Vagina (tissue), 2 donors: ENCODE data around the gene GPD1L. TPM values are rescaled to one million over a fixed set of nuclear protein-coding genes. Genes with fewer than 3 reads are reported as not detected.

Source experiments
- DNase-seq, 2 donors: peaks; one replicate each; pipeline ENCODE4 v3.0.0-alpha.2; 2017; ENCODE audit errors: extremely low spot score in 2 of 2
- H3K27ac ChIP-seq: fragments of 200-600 bp; sonication (generic); one replicate; pipeline ENCODE4 v1.5.1; 2019
- H3K27me3 ChIP-seq: fragments of 200-600 bp; sonication (generic); one replicate; pipeline ENCODE4 v1.5.1; 2019
- H3K36me3 ChIP-seq, 2 donors: fragments of 200-600 bp; sonication (generic); one replicate each; pipeline ENCODE4 v1.5.1; 2017 to 2019
- H3K4me1 ChIP-seq: fragments of 200-600 bp; sonication (generic); one replicate; pipeline ENCODE4 v1.5.1; 2019
- H3K4me3 ChIP-seq, 2 donors: fragments of 200-600 bp; sonication (generic); 1 replicate in 1 of 2; 2 replicates in 1 of 2; pipeline ENCODE4 v1.5.1; 2016 to 2019
- H3K9me3 ChIP-seq: fragments of 200-600 bp; sonication (generic); one replicate; pipeline ENCODE4 v1.5.1; 2019
- POLR2A ChIP-seq, 2 donors: fragments of 450-650 bp; IDR thresholded peaks; one replicate each; pipeline ENCODE4 v1.6.1; 2017; ENCODE audit warnings: antibody characterized with exemption in 2 of 2, mild to moderate bottlenecking in 2 of 2, moderate library complexity in 2 of 2
- POLR2AphosphoS5 ChIP-seq, 2 donors: sonication (generic); formaldehyde crosslinking; IDR thresholded peaks; one replicate each; pipeline ENCODE4 v1.9.0; 2017; ENCODE audit warnings: antibody characterized with exemption in 2 of 2, mild to moderate bottlenecking in 2 of 2, low read depth in 1 of 2; ENCODE audit not compliant: insufficient read depth in 1 of 2
- intact Hi-C: fragments of 100-400 bp; cut with DNase I; formaldehyde crosslinking; loops from one replicate; pipeline ENCODE4 v1.15.1; 2023
- total RNA-seq: library from RNA; depleted of rRNA; stranded (reverse); fragments of >200 nt; gene quantifications from one replicate; pipeline ENCODE4 v1.2.3, GENCODE V29; 2016
- TF ChIP-seq, protein P1 (sequence below), 3 experiments: fragments of 450-650 bp in 2 of 3; fragments of 200-600 bp in 1 of 3; sonication (generic) in 1 of 3; IDR thresholded peaks; one replicate each; pipeline ENCODE4 v1.5.1; 2017 to 2019; ENCODE audit warnings: antibody characterized with exemption in 3 of 3, mild to moderate bottlenecking in 2 of 3, moderate library complexity in 2 of 3

GPD1L gene
- total RNA-seq, 1 donor from 2014 or later, result 57.5 TPM

DNA sequence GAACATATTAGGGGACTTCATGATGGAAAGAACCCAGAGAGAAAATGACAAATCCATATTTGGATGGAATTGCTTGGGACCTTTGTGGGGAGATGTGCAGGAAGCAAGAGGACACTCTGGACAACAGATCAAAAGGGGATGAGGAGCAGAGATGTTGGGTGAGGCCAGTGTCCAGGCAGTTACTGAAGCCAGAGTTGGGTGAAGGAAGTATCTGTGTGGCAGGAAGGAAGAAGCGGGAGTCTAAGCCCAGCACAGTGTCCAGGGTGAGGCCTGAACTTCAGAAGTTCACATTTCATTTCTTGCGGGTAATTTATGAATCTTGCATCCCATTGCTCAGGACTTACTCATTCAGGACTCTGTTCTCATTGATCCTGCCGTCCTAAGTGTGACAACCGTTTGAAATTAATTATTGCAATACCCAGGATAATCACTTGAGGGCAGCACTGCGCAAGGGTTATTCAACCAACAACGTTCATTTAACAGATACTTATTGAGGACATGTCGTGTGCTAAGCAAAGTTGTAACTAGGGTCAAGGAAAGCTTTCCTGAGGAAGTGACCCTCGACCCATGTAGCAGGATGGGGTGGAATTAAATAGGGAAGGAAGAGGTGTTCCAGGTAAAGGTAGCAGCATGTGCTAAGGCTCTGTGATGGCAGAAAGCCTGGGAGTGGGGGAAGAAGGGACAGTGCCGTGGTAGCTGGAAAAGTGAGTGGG, 70.7 kb downstream of the GPD1L start:
- H3K36me3 ChIP-seq, result no peaks in the 10 kb centered on the region
- H3K27me3 ChIP-seq, result no peaks in the 10 kb centered on the region
- H3K4me3 ChIP-seq, result no peak overlapping the region
- intact Hi-C loops, result no loop called here
- no peak overlapping the region for H3K27ac ChIP-seq
- no peak for DNase-seq
- no peak for TF ChIP-seq POLR2A (IDR thresholded peaks at IDR 0.05)
- TF ChIP-seq, protein P1, sequence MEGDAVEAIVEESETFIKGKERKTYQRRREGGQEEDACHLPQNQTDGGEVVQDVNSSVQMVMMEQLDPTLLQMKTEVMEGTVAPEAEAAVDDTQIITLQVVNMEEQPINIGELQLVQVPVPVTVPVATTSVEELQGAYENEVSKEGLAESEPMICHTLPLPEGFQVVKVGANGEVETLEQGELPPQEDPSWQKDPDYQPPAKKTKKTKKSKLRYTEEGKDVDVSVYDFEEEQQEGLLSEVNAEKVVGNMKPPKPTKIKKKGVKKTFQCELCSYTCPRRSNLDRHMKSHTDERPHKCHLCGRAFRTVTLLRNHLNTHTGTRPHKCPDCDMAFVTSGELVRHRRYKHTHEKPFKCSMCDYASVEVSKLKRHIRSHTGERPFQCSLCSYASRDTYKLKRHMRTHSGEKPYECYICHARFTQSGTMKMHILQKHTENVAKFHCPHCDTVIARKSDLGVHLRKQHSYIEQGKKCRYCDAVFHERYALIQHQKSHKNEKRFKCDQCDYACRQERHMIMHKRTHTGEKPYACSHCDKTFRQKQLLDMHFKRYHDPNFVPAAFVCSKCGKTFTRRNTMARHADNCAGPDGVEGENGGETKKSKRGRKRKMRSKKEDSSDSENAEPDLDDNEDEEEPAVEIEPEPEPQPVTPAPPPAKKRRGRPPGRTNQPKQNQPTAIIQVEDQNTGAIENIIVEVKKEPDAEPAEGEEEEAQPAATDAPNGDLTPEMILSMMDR (IDR thresholded peaks at IDR 0.05), result peak in 1 of 3 experiments; percentile 27
- H3K4me1 ChIP-seq, result peaks cover 5% of the 10 kb centered on the region
- no peaks in the 10 kb centered on the region for H3K9me3 ChIP-seq

DNA sequence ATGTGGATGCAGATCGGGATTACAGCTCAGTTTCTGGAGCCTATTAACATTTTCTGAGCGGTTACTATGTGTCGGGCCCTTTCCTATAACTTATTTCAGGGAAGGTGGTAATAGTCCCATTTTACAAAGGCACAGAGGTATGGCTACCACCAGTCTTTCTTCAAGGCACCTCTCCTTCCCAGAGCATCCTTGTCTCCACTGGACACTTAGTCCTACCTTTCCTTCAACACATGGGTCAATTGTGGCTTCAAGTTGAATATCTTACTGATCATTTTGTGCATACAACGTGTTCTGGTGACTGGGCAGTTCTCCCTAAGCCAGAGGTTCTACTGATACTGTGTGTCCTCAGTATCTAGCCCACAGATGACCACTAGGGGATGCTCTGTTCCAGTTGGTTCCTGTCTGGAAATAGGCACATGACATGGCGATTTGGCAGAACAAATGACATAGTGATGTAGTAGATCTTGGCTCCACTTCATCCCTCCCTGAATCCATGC, 71.3 kb downstream of the GPD1L start:
- intact Hi-C loops, result no loop called here
- no peak for TF ChIP-seq POLR2AphosphoS5 (IDR thresholded peaks at IDR 0.05; ENCODE audit: insufficient read depth in 1 of 2, low read depth in 1 of 2)
- TF ChIP-seq, protein P1 (IDR thresholded peaks at IDR 0.05), result peak; percentile 13 to 42 (median 26)
- H3K36me3 ChIP-seq, result no peaks in the 10 kb centered on the region
- H3K27ac ChIP-seq, result no peak overlapping the region
- DNase-seq, result no peak
- H3K4me1 ChIP-seq, result peaks cover 5% of the 10 kb centered on the region
- H3K9me3 ChIP-seq, result no peaks in the 10 kb centered on the region
- H3K27me3 ChIP-seq, result no peaks in the 10 kb centered on the region
- H3K4me3 ChIP-seq, result no peak overlapping the region

DNA sequence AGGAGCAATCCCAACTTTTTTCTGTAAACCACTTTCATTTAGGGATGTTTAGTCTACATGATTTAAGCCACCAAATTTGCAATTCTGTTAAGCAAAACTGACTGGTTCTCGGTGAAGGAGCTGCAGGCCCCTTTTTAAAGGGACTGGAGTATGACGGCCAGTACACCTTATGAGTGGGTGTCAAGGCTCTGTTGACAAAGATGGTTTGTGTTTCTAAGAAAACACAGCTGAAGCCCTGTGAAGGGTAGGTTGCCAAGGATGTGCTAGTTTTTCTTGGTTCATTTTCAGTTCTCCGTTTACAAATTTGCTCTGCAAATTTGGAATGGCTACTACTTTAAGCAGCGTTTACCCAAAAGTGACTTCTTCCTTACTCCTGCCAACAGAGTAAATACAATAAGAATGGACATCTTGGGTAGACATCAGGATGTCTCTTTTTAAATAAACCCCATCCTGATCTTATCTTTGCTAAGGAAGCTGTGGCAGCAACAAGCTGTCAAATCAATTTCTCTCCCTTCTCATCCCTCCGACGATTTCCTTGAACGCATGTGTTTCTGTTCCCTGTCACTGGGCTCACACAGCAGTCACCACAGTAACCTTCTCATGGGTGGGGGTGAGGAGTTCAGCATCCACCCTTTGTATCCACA, 73.8 kb downstream of the GPD1L start:
- H3K4me3 ChIP-seq, result no peak overlapping the region
- no peak overlapping the region for H3K27ac ChIP-seq
- no peak for DNase-seq
- peaks cover 5% of the 10 kb centered on the region for H3K4me1 ChIP-seq
- TF ChIP-seq POLR2A (IDR thresholded peaks at IDR 0.05) (no peak), POLR2AphosphoS5 (IDR thresholded peaks at IDR 0.05; ENCODE audit: insufficient read depth in 1 of 2, low read depth in 1 of 2) (no peak)
- TF ChIP-seq, protein P1 (IDR thresholded peaks at IDR 0.05), result no peak
- intact Hi-C loops, result no loop called here
- no peaks in the 10 kb centered on the region for H3K27me3 ChIP-seq
- H3K36me3 ChIP-seq, result no peaks in the 10 kb centered on the region
- H3K9me3 ChIP-seq, result no peaks in the 10 kb centered on the region

DNA sequence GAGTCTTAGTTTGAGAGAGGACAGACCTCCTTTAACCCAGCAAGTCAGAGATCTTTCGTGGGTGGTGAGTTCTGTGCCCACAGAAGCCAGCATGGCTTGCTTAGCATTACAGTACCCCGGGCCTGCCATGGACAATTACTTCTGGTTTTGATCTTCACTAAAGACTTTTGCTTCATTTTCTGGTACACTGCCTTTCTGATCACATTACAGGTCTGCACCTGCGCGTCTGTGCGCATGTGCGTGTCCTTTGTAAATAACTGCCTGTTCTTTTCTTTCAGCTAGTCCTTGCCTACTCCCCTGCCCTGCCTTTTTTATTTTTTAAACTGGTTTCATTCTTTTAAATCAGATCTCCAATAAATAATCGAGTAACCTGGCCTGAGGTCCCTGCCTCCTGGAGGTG, 74.9 kb downstream of the GPD1L start:
- no peak for DNase-seq
- intact Hi-C loops, result no loop called here
- H3K27ac ChIP-seq, result no peak overlapping the region

More for the DNA sequence above, 74.9 kb downstream of the GPD1L start:
- H3K4me3 ChIP-seq, result no peak overlapping the region
- TF ChIP-seq POLR2A (IDR thresholded peaks at IDR 0.05) (no peak), POLR2AphosphoS5 (IDR thresholded peaks at IDR 0.05; ENCODE audit: insufficient read depth in 1 of 2, low read depth in 1 of 2) (no peak)
- TF ChIP-seq, protein P1 (IDR thresholded peaks at IDR 0.05), result no peak
- H3K36me3 ChIP-seq, result no peaks in the 10 kb centered on the region
- H3K4me1 ChIP-seq, result peaks cover 5% of the 10 kb centered on the region
- no peaks in the 10 kb centered on the region for H3K9me3 ChIP-seq
- no peaks in the 10 kb centered on the region for H3K27me3 ChIP-seq
